HG03558 (cell line): ENCODE measurements around the gene TSPAN11.

Experiments used
- ATAC-seq: cut with Tn5 transposase; IDR thresholded peaks from one replicate; pipeline ENCODE4 v1.9.1; 2021; ENCODE audit warnings: moderate number of reproducible peaks; ENCODE audit not compliant: unreplicated experiment; ENCODE audit errors: extremely low read depth

Gene TSPAN11

GRCh38 chr12:30909349-30910037 is 17.1 kb upstream of the TSPAN11 start:
- ATAC-seq: no peak

- no peak for ATAC-seq
These were observed 16.6 kb upstream of the TSPAN11 start for GRCh38 chr12:30910038-30910350.

- no peak for ATAC-seq
These were observed 15.3 kb upstream of the TSPAN11 start for GRCh38 chr12:30911207-30911606.

- no peak for ATAC-seq
These were observed 13.2 kb upstream of the TSPAN11 start for GRCh38 chr12:30913323-30913722.

GRCh38 chr12:30914986-30915591 is 11.5 kb upstream of the TSPAN11 start:
- no peak for ATAC-seq

- no peak for ATAC-seq
These were observed 3.5 kb upstream of the TSPAN11 start for GRCh38 chr12:30923057-30923456.

GRCh38 chr12:30925607-30926242 is 823 bp upstream of the TSPAN11 start:
- no peak for ATAC-seq

- no peak for ATAC-seq
These were observed 669 bp downstream of the TSPAN11 start for GRCh38 chr12:30927222-30927611.

GRCh38 chr12:30928356-30929244 is 2.1 kb downstream of the TSPAN11 start:
- ATAC-seq: no peak

GRCh38 chr12:30930238-30930637 is 3.7 kb downstream of the TSPAN11 start:
- ATAC-seq: no peak

- ATAC-seq: no peak
These were observed 4.1 kb downstream of the TSPAN11 start for GRCh38 chr12:30930641-30931040.

- ATAC-seq: no peak
These were observed 6.3 kb downstream of the TSPAN11 start for GRCh38 chr12:30932881-30933280.

- no peak for ATAC-seq
These were observed 8.3 kb downstream of the TSPAN11 start for GRCh38 chr12:30934811-30935210.

GRCh38 chr12:30936036-30936435 is 9.5 kb downstream of the TSPAN11 start:
- ATAC-seq: no peak

- no peak for ATAC-seq
These were observed 12.7 kb downstream of the TSPAN11 start for GRCh38 chr12:30939234-30939633.

- no peak for ATAC-seq
These were observed 15.9 kb downstream of the TSPAN11 start for GRCh38 chr12:30942486-30942885.

GRCh38 chr12:30942936-30943335 is 16.4 kb downstream of the TSPAN11 start:
- no peak for ATAC-seq

- ATAC-seq: no peak
These were observed 19.1 kb downstream of the TSPAN11 start for GRCh38 chr12:30945443-30946164.

- ATAC-seq: no peak
These were observed 25.5 kb downstream of the TSPAN11 start for GRCh38 chr12:30952015-30952414.

- ATAC-seq: no peak
These were observed 26.7 kb downstream of the TSPAN11 start for GRCh38 chr12:30953257-30953656.
